Peyer's patch (tissue), 4 donors: Measurements from ENCODE around the gene ISOC2.

Experiments
- POLR2A ChIP-seq, 2 donors: fragments of 450-650 bp; IDR thresholded peaks; one replicate each; pipeline ENCODE4 v1.5.1; 2017; ENCODE audit warnings: antibody characterized with exemption in 2 of 2, mild to moderate bottlenecking in 2 of 2, moderate library complexity in 2 of 2
- TF ChIP-seq, protein P1 (sequence below), 6 experiments: fragments of 450-650 bp in 4 of 6; fragments of 200-600 bp in 2 of 6; sonication (generic) in 1 of 6; IDR thresholded peaks; one replicate each; pipeline ENCODE4 v1.5.1; 2017 to 2019; ENCODE audit warnings: antibody characterized with exemption in 6 of 6, mild to moderate bottlenecking in 3 of 6, moderate library complexity in 1 of 6

- no peak for TF ChIP-seq POLR2A (IDR thresholded peaks at IDR 0.05)
- TF ChIP-seq, protein P1, sequence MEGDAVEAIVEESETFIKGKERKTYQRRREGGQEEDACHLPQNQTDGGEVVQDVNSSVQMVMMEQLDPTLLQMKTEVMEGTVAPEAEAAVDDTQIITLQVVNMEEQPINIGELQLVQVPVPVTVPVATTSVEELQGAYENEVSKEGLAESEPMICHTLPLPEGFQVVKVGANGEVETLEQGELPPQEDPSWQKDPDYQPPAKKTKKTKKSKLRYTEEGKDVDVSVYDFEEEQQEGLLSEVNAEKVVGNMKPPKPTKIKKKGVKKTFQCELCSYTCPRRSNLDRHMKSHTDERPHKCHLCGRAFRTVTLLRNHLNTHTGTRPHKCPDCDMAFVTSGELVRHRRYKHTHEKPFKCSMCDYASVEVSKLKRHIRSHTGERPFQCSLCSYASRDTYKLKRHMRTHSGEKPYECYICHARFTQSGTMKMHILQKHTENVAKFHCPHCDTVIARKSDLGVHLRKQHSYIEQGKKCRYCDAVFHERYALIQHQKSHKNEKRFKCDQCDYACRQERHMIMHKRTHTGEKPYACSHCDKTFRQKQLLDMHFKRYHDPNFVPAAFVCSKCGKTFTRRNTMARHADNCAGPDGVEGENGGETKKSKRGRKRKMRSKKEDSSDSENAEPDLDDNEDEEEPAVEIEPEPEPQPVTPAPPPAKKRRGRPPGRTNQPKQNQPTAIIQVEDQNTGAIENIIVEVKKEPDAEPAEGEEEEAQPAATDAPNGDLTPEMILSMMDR (IDR thresholded peaks at IDR 0.05), result no peak
Measured at GRCh38 chr19:55457683-55458457, 3.6 kb downstream of the ISOC2 start.
